Heart right ventricle (tissue), 16 donors: Measurements from ENCODE around the gene SHC2. TPM values are rescaled to one million over a fixed set of nuclear protein-coding genes. Genes with fewer than 3 reads are reported as not detected.

Experiments used
- ATAC-seq, 8 donors: fragments of 200-7000 bp; cut with Tn5 transposase; one replicate each; pipeline ENCODE4 v1.9.1; 2020; ENCODE audit warnings: mild to moderate bottlenecking in 8 of 8, moderate library complexity in 8 of 8, moderate number of reproducible peaks in 1 of 8
- DNase-seq, 2 donors: peaks; one replicate each; pipeline ENCODE4 v3.0.0-alpha.2; 2020
- H3K27ac ChIP-seq, 10 donors: fragments of 200-600 bp; sonication (generic) in 2 of 10; one replicate each; pipeline versions ENCODE4 v1.5.0 to v1.8.0; 2020 to 2022; ENCODE audit warnings: mild to moderate bottlenecking in 3 of 10
- H3K27me3 ChIP-seq, 7 donors: fragments of 200-600 bp; one replicate each; pipeline ENCODE4 v1.8.0; 2021 to 2022; ENCODE audit warnings: mild to moderate bottlenecking in 2 of 7
- H3K36me3 ChIP-seq, 9 donors: fragments of 200-600 bp; sonication (generic) in 1 of 9; one replicate each; pipeline versions ENCODE4 v1.5.0 to v1.8.0; 2020 to 2022; ENCODE audit warnings: mild to moderate bottlenecking in 2 of 9
- H3K4me1 ChIP-seq, 9 donors: fragments of 200-600 bp; sonication (generic) in 1 of 9; one replicate each; pipeline versions ENCODE4 v1.5.0 to v1.8.0; 2020 to 2022; ENCODE audit warnings: mild to moderate bottlenecking in 4 of 9
- H3K4me3 ChIP-seq, 10 donors: fragments of 200-600 bp; sonication (generic) in 2 of 10; one replicate each; pipeline versions ENCODE4 v1.5.0 to v1.8.0; 2020 to 2022; ENCODE audit warnings: mild to moderate bottlenecking in 7 of 10, moderate library complexity in 2 of 10
- H3K9me3 ChIP-seq, 11 donors: fragments of 200-600 bp in 10 of 11; sonication (generic) in 2 of 11; one replicate each; pipeline versions ENCODE4 v1.5.0 to v1.8.0; 2013 to 2022; ENCODE audit warnings: mild to moderate bottlenecking in 2 of 11, control low read depth in 1 of 11, moderate library complexity in 1 of 11
- CTCF ChIP-seq, 9 donors: fragments of 200-600 bp; sonication (generic) in 2 of 9; IDR thresholded peaks; one replicate each; pipeline versions ENCODE4 v1.5.0 to v1.8.0; 2021 to 2022; ENCODE audit warnings: antibody characterized with exemption in 9 of 9, mild to moderate bottlenecking in 5 of 9, moderate library complexity in 1 of 9
- WGBS, 2 donors: extraction: QIAGEN DNeasy Blood & Tissue Kit; methylation state at CpG; one replicate each; pipeline ENCODE4 v1.1.7; 2013; ENCODE audit warnings: inconsistent platforms in 1 of 2; 5-methylcytosine and 5-hydroxymethylcytosine counted together
- intact Hi-C, 10 donors: fragments of 100-400 bp; cut with DNase I; formaldehyde crosslinking; loops; one replicate each; pipeline versions ENCODE4 v1.11.1 to v1.14.2; 2022
- polyA plus RNA-seq, 2 donors: library from polyadenylated mRNA; stranded (reverse); fragments of 200-250 nt; gene quantifications; one replicate each; pipeline ENCODE4 v1.2.3, GENCODE V29; 2013
- total RNA-seq, 10 donors: library from RNA; stranded (reverse); fragmentation: NEBNext Ultra II Directional in 3 of 10; extraction: Animal tissue kit (Norgen Biotek cat#: 25700) in 3 of 10; gene quantifications; one replicate each; pipeline versions ENCODE4 v1.2.1 to v1.2.4, GENCODE V29; 2021 to 2023
- donor health status: Arrhythmogenic right ventricular cardiomyopathy.
- donor health status: ischemic (EF 13 %, LVEDD 7.1; RV severe dilation, severe dysfunction).
- donor health status: healthy with polysubstance abuse.
- donor health status: DM: no; HTN: yes; CAD: no.
- donor health status: DM: no; HTN: no; CAD: no.
- donor health status: ischemic (EF 25% LVEDD 6.9; RV normal size, moderate dysfunction).
- donor health status: ischemic (EF 25% LVEDD 5.7; RV mildly dilated, moderate dysfunction).
- donor health status: healthy.
- donor health status: DM: yes; HTN: yes; CAD: no.
- donor health status: Ischemic cardiomyopathy.
- donor health status: ischemic (EF 35%, LVEDD 5.7; RV mildly dilated, moderate dysfunction).
- donor health status: nonischemic (EF 11% LVEDD 7.7; RV severe dilation, severe dysfunction).
- donor health status: DM: yes; HTN: yes; CAD: no.
- donor health status: PGD.
- donor health status: ischemic (EF 29% LVEDD 5.4; RV normal size, mild dysfunction).
- donor health status: nonischemic (EF 23%, LVEDD 6.1; RV moderate dilation, normal function).

SHC2 gene
- total and polyA plus RNA-seq, 12 donors, result 7.7 to 33.5 (median 12.4) TPM

- H3K9me3 ChIP-seq, result no peaks in the 10 kb centered on the region
- H3K4me1 ChIP-seq, result peaks cover 0 to 22% (median 7%) of the 10 kb centered on the region in 9 donors
- no peak overlapping the region for H3K4me3 ChIP-seq
- 81 to 87% methylated on average over 38 to 40 of the region's 40 CpGs for WGBS, 2 donors
- intact Hi-C loops, result no loop called here
- no peak for TF ChIP-seq CTCF (IDR thresholded peaks at IDR 0.05)
- H3K36me3 ChIP-seq, result peaks cover 0 to 58% (median 0%) of the 10 kb centered on the region in 9 donors
- DNase-seq, result no peak
- no peaks in the 10 kb centered on the region for H3K27me3 ChIP-seq
- no peak overlapping the region for H3K27ac ChIP-seq
- no peak for ATAC-seq
These were observed 38.5 kb downstream of the SHC2 start for GRCh38 chr19:422213-422916.

- intact Hi-C loops, result no loop called here
- no peak for TF ChIP-seq CTCF (IDR thresholded peaks at IDR 0.05)
- DNase-seq, result no peak
- peaks cover 0 to 18% (median 7%) of the 10 kb centered on the region in 9 donors for H3K4me1 ChIP-seq
- no peaks in the 10 kb centered on the region for H3K27me3 ChIP-seq
- peak overlapping the region in 2 of 10 donors; percentile 46 to 60 for H3K27ac ChIP-seq
- H3K4me3 ChIP-seq, result peak overlapping the region in 1 of 10 donors; percentile 7
- peaks cover 0 to 73% (median 0%) of the 10 kb centered on the region in 9 donors for H3K36me3 ChIP-seq
- no peaks in the 10 kb centered on the region for H3K9me3 ChIP-seq
- no peak for ATAC-seq
- WGBS, 2 donors, result 84 to 85% methylated on average over 31 of the region's 31 CpGs
These were observed 40.9 kb downstream of the SHC2 start for GRCh38 chr19:419721-420515.

GRCh38 chr19:418761-419671 lies 41.8 kb downstream of the SHC2 start:
- H3K4me3 ChIP-seq, result peak overlapping the region in 1 of 10 donors; percentile 7
- DNase-seq (no peak), ATAC-seq (peak; percentile 43 to 80 (median 60))
- H3K4me1 ChIP-seq, result peaks cover 0 to 17% (median 7%) of the 10 kb centered on the region in 9 donors
- 77 to 80% methylated on average over 51 of the region's 51 CpGs for WGBS, 2 donors
- H3K36me3 ChIP-seq, result peaks cover 0 to 64% (median 0%) of the 10 kb centered on the region in 9 donors
- no peak for TF ChIP-seq CTCF (IDR thresholded peaks at IDR 0.05)
- H3K27ac ChIP-seq, result peak overlapping the region in 4 of 10 donors; percentile 12 to 60 (median 44)
- H3K27me3 ChIP-seq, result no peaks in the 10 kb centered on the region
- H3K9me3 ChIP-seq, result no peaks in the 10 kb centered on the region
- intact Hi-C loops, result no loop called here

- Histone ChIP-seq H3K4me1 (peaks cover 0 to 24% (median 9%) of the 10 kb centered on the region in 9 donors), H3K36me3 (peaks cover 0 to 47% (median 0%) of the 10 kb centered on the region in 9 donors), H3K9me3 (no peaks in the 10 kb centered on the region), H3K4me3 (no peak overlapping the region), H3K27ac (no peak overlapping the region), H3K27me3 (peaks cover 0 to 16% (median 15%) of the 10 kb centered on the region in 7 donors)
- no peak for DNase-seq
- TF ChIP-seq CTCF (IDR thresholded peaks at IDR 0.05), result no peak
- intact Hi-C loops, result no loop called here
- 90 to 93% methylated on average over 14 of the region's 14 CpGs for WGBS, 2 donors
- no peak for ATAC-seq
These were observed 44.4 kb downstream of the SHC2 start for GRCh38 chr19:416416-416815.
